ENCODE data around the gene PPP2R3A.

DNA sequence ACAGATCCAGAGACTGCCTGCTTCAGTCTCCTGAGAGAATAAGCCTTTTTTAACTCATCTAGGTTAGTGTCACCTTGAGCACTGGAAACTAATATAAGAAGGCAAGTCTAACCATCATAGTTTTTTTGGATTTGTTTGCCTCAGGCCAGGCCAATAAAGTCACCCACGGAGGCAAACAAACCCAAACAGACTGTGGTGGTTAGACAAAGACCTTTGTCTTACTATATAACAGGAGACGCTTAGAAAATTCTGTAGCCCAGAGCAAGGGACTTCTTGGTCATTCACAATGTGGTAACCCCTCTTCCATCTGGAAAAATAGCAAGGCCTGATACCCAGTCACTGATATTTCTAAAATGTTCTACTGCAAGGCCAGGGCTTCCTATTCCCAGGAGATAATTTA is 45.3 kb upstream of the PPP2R3A start:
- TF ChIP-seq, protein P1, sequence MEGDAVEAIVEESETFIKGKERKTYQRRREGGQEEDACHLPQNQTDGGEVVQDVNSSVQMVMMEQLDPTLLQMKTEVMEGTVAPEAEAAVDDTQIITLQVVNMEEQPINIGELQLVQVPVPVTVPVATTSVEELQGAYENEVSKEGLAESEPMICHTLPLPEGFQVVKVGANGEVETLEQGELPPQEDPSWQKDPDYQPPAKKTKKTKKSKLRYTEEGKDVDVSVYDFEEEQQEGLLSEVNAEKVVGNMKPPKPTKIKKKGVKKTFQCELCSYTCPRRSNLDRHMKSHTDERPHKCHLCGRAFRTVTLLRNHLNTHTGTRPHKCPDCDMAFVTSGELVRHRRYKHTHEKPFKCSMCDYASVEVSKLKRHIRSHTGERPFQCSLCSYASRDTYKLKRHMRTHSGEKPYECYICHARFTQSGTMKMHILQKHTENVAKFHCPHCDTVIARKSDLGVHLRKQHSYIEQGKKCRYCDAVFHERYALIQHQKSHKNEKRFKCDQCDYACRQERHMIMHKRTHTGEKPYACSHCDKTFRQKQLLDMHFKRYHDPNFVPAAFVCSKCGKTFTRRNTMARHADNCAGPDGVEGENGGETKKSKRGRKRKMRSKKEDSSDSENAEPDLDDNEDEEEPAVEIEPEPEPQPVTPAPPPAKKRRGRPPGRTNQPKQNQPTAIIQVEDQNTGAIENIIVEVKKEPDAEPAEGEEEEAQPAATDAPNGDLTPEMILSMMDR (IDR thresholded peaks at IDR 0.05; ENCODE audit: low read length) = no peak
- no peak for TF ChIP-seq EZH2 (IDR thresholded peaks at IDR 0.05; ENCODE audit: borderline replicate concordance, low read length)
